ENCODE results near the gene SRD5A3.
A peak's percentile ranks its signal among the peaks of the same experiment; 100 is the strongest.

The SRD5A3 gene

DNA sequence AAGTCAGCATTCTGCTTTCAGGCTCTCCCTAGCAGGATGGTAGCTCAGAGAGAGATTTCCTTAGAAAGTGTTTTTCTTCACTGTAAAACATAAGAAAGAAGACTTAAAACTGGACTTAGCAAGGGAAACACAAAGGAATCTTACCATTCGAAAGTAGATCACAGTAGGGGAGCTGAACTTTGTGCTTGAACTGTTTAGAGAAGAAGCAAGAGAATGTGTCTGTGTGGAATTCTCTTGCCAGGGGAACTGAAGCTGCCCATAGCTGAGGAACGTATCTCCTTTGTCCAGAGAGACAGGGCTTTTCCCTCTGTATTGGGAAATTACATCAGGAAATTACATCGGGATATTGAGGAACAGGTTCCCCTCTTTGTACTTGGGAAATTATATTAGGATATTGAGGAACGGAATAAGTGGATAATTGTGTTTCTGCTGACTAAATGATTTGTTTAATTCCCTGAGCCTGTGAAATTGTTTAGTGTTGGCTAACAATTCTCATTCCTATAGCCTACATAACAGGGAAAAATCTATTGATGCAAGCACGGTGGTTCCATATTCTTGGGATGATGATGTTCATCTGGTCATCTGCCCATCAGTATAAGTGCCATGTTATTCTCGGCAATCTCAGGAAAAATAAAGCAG lies 21.2 kb downstream of the SRD5A3 start:
- DNase-seq (ENCODE audit: low read depth): no peak

DNA sequence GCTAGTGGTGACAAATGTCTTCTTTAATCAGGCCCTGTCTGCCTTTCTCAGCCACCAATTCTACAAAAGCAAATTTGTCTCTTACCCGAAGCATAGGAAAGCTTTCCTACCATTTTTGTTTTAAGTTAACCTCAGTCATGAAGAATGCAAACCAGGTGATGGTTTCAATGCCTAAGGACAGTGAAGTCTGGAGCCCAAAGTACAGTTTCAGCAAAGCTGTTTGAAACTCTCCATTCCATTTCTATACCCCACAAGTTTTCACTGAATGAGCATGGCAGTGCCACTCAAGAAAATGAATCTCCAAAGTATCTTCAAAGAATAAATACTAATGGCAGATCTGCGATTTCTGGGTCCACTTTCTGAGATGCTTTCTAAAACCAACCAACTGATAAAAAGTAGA lies 23.9 kb downstream of the SRD5A3 start:
- DNase-seq (ENCODE audit: low read depth): no peak
- no peak overlapping the region for H3K4me3 ChIP-seq (ENCODE audit: low read depth, low read length)

More for the DNA sequence above, 21.2 kb downstream of the SRD5A3 start:
- no peak overlapping the region for H3K4me3 ChIP-seq (ENCODE audit: low read depth, low read length)

DNA sequence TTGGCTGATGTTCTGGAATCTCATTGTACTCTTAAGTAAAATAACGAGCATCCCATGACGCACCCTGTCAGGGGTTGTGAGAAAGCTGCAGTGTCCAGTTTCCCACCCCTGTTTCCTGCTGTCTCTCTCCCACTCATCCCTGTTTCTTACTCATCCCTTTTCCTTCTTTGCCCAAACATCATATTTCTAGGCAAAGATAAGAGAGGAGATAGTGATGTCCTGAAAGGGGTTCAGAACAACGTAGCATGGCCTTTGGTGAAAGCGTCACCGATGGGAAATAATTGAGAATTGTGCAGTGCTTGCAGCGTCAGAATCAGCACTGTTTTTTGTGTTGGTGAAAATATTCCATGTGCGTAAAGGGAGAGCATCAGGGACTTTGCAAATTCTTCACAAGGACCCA lies 26.2 kb downstream of the SRD5A3 start:
- no peak for DNase-seq (ENCODE audit: low read depth)
- no peak overlapping the region for H3K4me3 ChIP-seq (ENCODE audit: low read depth, low read length)

DNA sequence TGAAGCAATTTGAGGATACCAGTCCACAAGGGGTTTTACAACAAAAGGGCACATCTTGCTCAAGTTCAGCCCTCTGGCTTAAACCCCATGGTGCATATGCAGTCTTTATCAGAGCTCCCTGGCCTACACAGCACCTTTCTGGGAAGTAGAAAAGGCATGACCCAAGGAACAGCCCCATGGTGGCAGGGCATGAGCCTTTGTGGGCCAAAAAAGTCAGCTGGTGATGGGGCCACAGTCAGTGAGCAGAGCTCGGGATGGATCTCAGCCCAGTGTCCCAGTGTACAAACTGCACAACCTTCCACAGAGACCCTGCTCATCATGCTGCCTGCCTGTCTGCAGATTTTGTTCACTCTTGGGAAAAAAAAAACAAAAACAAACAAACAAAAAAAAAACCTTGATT lies 27.4 kb downstream of the SRD5A3 start:
- DNase-seq (ENCODE audit: low read depth): no peak

DNA sequence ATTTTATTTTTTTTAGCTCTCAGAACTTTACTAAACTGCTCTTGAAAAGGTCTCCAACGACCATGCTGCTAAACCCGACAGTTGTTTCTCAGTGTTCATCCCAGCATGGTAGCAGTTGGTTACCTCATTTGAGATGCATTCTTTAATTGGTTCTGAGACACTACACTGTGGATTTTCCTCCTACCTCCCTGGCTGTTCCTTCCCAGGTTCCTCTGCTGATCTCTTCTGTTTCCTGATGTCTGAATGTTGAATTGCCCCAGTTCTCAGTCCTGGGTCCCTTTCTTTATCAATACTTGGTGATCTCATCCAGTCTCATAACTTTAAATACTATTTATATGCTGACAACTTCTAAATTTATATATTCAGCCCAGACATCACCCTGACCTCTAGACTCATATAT lies 30.7 kb downstream of the SRD5A3 start:
- no peak overlapping the region for H3K4me3 ChIP-seq (ENCODE audit: low read depth, low read length)
- no peak for DNase-seq (ENCODE audit: low read depth)

More for the DNA sequence above, 27.4 kb downstream of the SRD5A3 start:
- H3K4me3 ChIP-seq (ENCODE audit: low read depth, low read length): no peak overlapping the region

DNA sequence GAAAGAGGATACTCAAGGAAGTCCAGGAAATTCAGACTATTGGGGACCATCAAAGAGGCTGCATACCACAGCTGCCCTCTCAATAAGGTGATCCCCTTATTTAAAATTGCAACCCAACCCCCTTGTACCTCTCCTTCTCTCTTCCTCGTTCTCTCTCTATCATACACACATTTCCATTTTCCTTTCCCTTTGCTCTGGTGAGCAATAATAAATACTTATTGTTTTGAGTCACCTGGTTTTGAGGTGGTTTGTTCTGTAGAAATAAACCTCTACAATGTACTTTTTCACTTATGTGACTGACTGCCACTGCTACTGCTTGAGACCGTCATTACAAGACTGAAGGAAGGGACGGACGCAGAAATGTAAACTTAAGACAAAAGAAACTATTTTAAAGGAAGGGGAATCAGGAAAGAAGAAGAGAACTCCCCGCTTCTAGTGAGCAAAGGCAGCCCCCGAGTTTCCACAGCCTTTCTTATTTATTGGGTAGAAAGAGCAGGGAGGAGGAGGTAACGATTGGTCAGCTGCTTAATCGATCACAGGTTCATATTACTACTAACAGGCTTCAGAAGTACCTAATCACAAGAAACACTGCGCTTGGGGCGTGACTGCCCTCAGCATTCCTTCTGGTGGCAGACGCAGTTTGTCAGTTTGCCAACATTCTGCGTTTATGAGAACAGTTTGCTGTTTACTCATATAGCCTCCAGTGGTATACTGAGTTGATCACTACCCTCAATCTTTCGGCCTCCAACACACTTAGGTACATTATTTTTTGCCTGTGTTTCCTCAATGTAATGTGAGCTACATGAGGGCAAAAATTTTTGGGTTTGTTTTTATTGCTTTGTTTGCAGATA lies 32.8 kb downstream of the SRD5A3 start:
- DNase-seq (ENCODE audit: low read depth): no peak
- no peak overlapping the region for H3K4me3 ChIP-seq (ENCODE audit: low read depth, low read length)

DNA sequence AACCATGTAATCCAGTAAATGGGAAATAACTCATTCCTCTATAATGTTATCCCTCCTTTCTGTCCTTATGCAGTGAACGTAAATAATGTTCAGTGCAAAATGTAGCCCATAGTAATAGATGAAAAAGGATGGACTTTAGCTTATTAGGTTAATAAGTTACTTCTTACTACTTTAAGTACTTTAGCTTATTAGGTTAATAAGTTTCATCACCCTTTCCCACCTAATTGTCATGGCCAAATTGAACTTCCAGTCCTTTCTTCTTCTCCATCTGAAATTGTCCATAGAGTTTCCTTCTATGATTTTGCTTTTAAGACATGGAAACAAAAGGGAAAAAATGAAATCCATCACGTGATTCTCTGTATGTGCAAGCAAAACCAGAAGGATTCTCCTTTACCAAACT lies 34.5 kb downstream of the SRD5A3 start:
- no peak for DNase-seq (ENCODE audit: low read depth)
- H3K4me3 ChIP-seq (ENCODE audit: low read depth, low read length): no peak overlapping the region

DNA sequence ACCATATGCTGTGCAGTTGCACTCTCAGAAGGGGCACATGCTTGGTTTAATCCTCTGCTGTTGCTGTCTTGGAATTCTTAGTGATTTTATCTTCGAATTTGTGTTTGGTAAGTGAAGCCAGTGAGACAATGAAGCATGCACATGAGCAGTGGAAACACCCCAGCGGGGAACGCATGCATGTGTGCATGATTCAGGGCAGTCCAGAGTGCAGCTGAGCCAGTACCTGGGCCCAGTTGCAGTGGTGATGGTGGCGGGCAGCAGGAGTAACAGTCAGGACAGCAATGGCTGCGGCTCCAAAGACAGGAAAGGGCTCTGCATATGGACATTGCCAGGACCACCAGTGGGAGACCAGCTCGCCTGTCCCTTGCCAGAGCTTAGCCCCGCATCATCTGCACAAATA lies 35.5 kb downstream of the SRD5A3 start:
- no peak for DNase-seq (ENCODE audit: low read depth)
- H3K4me3 ChIP-seq (ENCODE audit: low read depth, low read length): no peak overlapping the region

DNA sequence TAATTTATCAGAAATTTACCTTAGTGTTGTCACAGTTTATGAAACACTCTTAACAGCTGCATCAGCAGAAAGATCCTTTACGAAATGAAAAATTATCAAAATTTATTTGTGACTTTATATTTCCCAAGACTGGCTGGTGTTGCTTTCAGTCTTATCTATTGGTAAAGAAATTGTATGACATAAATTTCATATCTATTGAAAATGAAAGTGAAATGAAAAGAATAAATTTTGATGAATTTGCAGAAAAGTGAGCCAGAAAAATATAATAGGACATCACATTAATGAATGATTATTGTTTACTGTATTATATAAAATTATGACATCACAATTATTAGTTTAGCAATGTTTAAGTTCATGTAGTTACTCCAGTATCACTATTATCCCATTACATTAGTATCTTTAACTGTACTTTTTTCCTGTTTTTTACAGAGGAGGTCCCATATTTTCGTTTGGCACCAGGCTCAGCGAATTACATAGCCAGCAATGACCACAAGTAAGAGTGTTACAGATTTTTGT lies 36.5 kb downstream of the SRD5A3 start:
- no peak for DNase-seq (ENCODE audit: low read depth)
- no peak overlapping the region for H3K4me3 ChIP-seq (ENCODE audit: low read depth, low read length)

DNA sequence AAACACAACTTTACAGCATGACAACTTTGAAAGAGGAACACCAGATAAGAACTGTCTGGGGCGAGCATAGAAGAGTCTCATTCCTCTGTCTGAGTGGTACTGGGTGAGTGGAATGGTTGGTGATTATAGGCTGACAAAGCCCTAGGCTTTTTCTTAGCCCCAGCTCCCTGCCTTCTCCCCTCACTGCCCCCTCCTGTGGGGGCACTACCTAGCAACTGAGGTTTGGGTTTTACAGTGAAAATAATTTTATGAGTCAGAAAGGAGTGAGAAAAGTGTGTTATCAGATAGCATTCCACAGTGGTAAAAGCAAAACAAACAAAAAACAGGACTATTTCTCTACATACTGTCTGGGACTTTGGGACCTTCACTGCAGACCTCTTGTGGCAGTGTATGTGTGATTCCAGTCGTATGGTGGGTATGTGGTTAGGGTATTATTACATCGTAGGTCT lies 39.2 kb downstream of the SRD5A3 start:
- no peak for DNase-seq (ENCODE audit: low read depth)

DNA sequence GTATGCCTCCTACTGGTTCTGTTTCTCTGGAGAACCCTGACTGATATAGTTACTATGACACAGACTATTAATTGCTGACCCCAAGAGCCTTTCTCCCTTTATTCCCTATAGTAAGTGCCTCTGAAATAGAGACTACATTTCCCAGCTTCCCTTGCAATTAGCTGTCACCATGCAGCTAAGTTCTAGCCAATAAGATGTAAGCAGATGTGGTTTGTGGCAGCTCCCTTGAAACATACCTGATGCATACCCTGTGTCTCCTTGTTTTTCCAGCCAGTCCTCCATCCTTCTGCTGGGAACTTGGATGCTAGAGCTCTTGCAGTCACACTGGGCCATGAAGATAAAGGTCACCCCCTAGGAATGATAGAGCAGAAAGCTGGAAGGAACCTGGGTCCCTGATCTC lies 40.0 kb downstream of the SRD5A3 start:
- no peak for DNase-seq (ENCODE audit: low read depth)
- no peak overlapping the region for H3K4me3 ChIP-seq (ENCODE audit: low read depth, low read length)

More for the DNA sequence above, 39.2 kb downstream of the SRD5A3 start:
- H3K4me3 ChIP-seq (ENCODE audit: low read depth, low read length): no peak overlapping the region

DNA sequence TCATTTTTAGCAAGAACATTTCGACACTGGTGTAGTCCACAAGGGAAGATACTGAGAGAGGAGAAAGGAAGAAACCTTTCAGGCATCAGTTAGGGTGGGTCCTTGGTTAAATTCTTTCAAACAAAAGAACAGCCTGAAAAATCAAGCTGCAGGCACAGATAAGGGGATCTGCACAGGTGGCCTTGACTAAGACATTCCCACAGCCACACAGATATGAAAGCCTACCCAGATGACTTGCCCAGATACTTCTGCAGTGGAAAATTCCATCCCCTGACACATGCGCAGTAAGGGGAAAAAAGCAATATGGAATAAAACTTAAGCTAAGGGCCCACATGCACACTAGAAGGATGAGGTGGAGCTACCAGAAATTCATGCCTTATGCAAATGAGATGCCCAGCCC lies 40.8 kb downstream of the SRD5A3 start:
- no peak overlapping the region for H3K4me3 ChIP-seq (ENCODE audit: low read depth, low read length)
- DNase-seq (ENCODE audit: low read depth): no peak

DNA sequence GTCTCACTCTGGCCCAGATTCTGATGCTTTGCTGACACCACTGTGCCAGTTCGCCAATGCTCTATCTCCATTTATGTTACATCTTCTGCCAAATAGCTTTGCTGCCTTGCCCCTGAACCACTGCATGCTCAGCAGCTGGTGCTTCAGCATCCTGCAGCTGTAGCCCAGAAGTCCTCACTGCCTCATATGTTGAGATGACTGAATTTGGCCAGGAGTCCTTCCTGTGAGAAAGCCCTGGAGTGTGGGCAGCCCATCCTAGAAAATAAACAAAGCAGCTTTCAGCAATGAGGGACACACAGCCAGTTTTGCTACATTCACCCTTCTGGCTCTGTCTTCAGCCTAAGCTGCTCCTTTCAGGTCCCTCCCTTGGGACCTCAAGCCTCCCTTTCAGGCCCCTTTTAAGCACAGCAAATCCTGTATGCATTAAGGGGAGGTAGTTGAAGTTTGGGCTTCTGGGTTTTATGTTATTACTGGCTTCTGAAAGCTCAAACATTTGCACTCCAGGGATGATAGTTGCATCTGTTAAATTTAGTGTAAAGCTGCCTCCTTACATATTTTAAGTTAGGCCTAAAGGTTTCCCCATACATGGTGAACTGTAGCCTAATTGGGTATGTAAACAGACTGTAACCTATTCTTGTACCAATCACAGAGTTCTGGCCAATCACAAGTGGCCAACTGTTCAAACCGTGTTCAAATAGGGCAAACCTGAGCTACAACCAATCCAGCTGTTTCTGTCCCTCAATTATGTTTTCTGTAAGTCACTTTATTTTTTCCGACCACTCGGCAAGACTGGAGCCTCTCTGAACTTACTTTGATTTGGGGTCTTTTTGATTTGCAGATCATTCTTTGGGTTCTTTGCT lies 47.6 kb downstream of the SRD5A3 start:
- no peak overlapping the region for H3K4me3 ChIP-seq (ENCODE audit: low read depth, low read length)
- DNase-seq (ENCODE audit: low read depth): no peak

DNA sequence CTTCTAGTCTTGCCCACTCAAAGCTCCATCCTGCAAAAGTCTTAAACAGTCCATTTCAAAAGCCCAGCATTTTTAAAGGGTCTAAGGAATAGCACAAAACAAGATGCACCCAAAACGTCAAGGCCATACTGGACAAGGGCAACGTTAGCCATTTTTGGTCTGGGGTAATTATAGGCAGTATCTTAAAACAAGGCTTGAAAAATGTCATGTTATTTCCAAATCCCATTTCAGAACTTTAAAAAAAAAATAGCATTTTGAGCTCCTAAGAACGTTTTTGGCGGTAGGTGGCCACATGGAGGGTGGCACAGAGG lies 49.1 kb downstream of the SRD5A3 start:
- no peak for DNase-seq (ENCODE audit: low read depth)
- peak overlapping the region; percentile 73 for H3K4me3 ChIP-seq (ENCODE audit: low read depth, low read length)

DNA sequence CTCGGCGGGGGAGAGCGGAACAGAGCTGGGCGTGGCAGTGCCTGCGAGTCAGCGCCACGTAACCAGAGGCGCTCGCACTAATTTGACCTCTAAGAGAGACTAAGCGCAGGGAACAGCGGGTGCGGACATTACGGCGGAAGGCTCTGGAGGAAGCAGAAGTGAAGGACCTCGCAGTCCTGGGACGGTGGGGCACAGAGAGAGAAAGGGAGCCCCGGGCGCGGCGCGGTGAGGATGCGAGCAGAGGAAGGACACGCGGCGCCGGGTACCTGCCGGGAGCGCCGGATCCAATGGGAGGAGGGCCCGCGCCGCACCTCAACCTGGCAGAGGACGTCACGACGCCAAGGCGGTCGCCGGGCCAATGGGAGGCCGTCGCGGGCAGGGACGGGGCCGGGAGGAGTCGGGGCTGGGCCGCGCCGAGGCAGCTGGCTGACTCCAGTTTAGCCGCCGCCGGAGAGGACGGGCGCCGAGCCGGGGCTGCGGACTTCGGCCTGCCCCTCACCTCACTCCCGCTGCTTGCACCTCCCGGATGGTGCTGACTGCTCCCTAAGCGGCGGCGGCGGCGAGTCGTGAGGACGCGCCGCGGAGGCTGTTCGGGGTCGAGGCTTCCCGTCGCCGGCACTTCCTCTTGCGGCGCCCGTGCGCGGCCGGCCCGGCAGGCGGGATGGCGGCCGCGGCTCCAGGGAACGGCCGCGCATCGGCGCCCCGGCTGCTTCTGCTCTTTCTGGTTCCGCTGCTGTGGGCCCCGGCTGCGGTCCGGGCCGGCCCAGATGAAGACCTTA lies 49.7 kb downstream of the SRD5A3 start, which contains the start of gene TMEM165:
Gene TMEM165 (plus strand): TSS at position 429 of the 779 bp plus-strand sequence. CDS start 233 bp downstream, at position 662.
- H3K4me3 ChIP-seq (ENCODE audit: low read depth, low read length): peak within 1 kb of the TSS; percentile 73
- peak; percentile 47 for DNase-seq (ENCODE audit: low read depth)

DNA sequence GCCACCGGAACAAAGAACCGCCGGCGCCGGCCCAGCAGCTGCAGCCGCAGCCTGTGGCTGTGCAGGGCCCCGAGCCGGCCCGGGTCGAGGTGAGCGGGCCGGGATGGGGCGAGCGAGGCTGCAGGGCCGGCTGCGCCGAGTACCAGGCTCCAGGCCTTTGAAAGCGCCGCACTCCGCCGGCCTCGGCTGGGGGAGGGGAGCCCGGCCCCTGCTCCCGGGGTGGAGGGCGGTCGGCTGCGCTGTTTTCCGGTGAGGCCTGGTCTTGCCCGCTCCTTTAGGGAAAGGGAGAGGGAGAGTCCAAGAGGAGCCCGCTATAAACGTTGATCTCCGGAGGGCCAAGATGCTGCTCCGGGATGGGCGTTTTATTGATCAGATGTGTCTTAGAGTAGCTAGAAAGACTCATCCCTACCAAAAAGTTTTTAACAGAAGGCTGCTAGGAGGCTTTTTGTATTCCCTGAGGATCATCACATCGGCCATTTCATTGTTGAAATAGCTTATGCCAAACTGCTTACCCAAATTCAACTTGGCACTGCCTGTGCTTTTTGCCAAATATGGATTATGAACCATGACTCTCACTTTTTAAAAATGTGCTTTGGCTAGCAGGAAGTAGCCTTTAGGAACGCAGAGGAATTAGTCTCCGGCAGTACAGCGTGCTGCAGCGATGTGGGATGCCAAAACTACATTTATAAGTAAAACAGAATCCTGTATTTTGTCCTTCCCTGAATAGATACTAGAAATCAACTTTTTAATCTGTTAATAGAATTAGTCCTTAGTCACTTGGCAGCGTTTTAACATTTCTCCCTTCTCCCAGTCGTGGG lies 50.5 kb downstream of the SRD5A3 start:
- peak overlapping the region; percentile 73 for H3K4me3 ChIP-seq (ENCODE audit: low read depth, low read length)
- DNase-seq (ENCODE audit: low read depth): no peak

DNA sequence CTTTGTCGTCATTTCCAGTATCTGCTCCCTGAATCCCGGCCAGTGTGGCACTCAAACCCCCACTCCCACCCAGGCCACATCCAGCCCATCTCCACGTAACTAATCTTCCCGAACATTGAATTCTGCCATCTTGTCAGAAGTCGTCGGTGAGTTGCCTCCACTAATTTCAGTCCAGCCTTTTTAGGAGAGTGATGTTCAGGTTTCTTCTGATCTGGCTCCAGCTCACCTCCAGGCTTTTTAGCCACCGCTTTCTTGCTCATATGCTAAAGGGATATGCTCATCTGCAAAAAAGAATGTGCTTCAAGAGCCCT lies 51.0 kb downstream of the SRD5A3 start:
- no peak for DNase-seq (ENCODE audit: low read depth)
- H3K4me3 ChIP-seq (ENCODE audit: low read depth, low read length): peak overlapping the region; percentile 73

DNA sequence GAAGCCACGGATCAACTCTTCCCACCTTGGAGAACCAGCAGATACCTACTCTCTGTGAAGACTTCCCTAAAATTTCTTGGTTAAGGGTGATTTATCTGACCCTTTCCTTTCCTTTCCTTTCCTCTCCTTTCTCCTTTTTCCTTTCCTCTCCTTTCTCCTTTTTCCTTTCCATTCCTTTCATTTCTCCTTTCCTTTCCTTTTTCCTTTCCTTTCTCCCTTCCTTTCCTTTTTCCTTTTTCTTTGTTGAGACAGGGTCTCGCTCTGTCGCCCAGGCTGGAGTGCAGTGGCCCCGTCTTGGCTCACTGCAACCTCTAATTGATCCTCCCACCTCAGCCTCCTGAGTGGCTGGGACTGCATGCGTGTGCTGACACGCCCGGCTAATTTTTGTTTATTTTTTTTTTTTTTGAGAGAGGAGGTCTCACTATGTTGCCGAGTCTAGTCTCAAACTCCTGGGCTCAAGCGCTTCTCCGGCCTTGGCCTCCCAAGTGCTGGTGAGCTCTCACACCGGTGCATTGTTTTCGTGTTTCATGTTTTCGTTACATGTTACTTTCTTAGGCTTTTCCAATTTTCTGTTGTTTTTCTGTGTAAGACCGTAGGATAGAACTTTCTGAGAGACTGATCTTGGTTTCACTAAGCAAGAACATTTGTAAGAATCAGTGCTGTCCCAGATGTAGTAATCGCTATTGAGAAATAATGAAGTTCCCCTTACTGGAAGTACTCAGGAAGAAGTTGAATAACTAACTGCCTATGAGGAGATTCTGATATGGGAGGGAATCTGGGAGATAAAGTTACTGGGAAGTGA lies 51.7 kb downstream of the SRD5A3 start:
- peak; percentile 51 for DNase-seq (ENCODE audit: low read depth)
- peak overlapping the region; percentile 73 for H3K4me3 ChIP-seq (ENCODE audit: low read depth, low read length)

Data from skeletal muscle cell (primary cell).